LNCaP clone FGC (cell line): ENCODE results near the gene KRT77.

Source experiments
- DNase-seq: peaks from one replicate; pipeline ENCODE4 v3.0.0-alpha.2; 2011; ENCODE audit warnings: low read depth
- H3K4me3 ChIP-seq: 2 replicates; pipeline ENCODE4 v1.5.1; 2011; ENCODE audit warnings: mild to moderate bottlenecking, low read depth, low read length, control low read depth
- CTCF ChIP-seq: IDR thresholded peaks from 2 replicates; pipeline ENCODE4 v1.5.1; 2012; ENCODE audit warnings: mild to moderate bottlenecking; ENCODE audit not compliant: control insufficient read depth, insufficient read depth; ENCODE audit errors: extremely low read depth

Gene KRT77

GRCh38 chr12:52735816-52736632 lies 32.7 kb upstream of the KRT77 start:
- DNase-seq: no peak
- TF ChIP-seq CTCF: no peak
- no peak overlapping the region for H3K4me3 ChIP-seq

- no peak for DNase-seq
- no peak for TF ChIP-seq CTCF
- H3K4me3 ChIP-seq: no peak overlapping the region
Observed at GRCh38 chr12:52735106-52735505, 31.8 kb upstream of the KRT77 start.

- DNase-seq: no peak
- TF ChIP-seq CTCF: no peak
- no peak overlapping the region for H3K4me3 ChIP-seq
Observed at GRCh38 chr12:52730793-52731192, 27.5 kb upstream of the KRT77 start.

DNA sequence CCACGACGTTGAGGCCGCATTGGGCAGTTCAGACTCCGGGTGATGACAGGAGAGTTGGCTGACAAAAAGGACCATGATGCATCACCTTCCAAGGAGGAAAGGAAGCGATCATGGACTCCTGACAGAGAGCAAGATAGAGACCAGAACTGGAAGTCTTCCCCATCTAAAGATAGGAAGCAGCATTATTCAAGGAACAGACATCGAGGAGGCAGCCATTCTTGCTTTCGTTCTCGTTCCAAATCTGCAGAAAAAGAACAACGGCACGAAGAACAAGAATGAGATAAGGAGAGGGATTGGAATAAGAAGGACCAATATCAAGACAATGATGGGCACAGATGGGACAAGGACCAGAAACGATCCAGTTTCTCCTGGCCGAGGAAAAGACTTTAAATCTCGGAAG lies 27.1 kb upstream of the KRT77 start:
- no peak for DNase-seq
- no peak for TF ChIP-seq CTCF
- no peak overlapping the region for H3K4me3 ChIP-seq

GRCh38 chr12:52729147-52729546 lies 25.8 kb upstream of the KRT77 start:
- TF ChIP-seq CTCF: no peak
- DNase-seq: no peak
- no peak overlapping the region for H3K4me3 ChIP-seq

- TF ChIP-seq CTCF: no peak
- no peak for DNase-seq
- no peak overlapping the region for H3K4me3 ChIP-seq
Observed at GRCh38 chr12:52728374-52728773, 25.1 kb upstream of the KRT77 start.

DNA sequence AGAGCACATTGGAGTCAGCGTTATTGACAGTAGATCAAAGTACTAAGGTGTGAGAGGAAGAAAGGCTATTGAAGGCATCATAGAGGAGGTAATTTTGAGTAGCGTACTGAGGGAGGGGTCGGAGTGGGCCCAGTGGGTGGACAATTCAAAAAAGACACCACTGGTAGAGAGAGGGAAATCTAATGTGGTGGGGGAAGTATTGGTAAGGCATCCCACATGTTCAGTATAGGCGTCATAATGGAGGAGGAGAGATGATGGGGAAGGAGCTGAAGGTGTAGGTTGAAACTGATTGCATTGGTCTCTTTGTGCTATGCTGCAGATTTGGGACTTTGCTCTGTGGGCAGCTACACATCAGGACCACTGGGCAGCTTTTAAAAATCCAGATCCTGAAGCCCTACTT lies 23.7 kb upstream of the KRT77 start:
- DNase-seq: no peak
- TF ChIP-seq CTCF: no peak
- H3K4me3 ChIP-seq: no peak overlapping the region
